Measurements from ENCODE around the gene SPINT2. TPM values are rescaled to one million over a fixed set of nuclear protein-coding genes. Genes with fewer than 3 reads are reported as not detected.
A peak's percentile ranks its signal among the peaks of the same experiment; 100 is the strongest.

SPINT2 gene
- total RNA-seq, 1 donor from 2014 or later = 202 TPM

- intact Hi-C loops (cut with DNase I) = no loop called here
- Histone ChIP-seq H3K27ac (peak overlapping the region; percentile 77), H3K36me3 (no peaks in the 10 kb centered on the region), H3K9me3 (no peaks in the 10 kb centered on the region), H3K4me3 (peak overlapping the region; percentile 58), H3K27me3 (ENCODE audit: low read depth) (peaks cover 9% of the 10 kb centered on the region), H3K4me1 (peaks cover 26% of the 10 kb centered on the region)
- peak; percentile 51 to 60 for ATAC-seq
- DNase-seq = peak; percentile 56
- no peak for TF ChIP-seq CTCF (IDR thresholded peaks at IDR 0.05)
Observed at GRCh38 chr19:38250821-38251563, 13.4 kb upstream of the SPINT2 start.

GRCh38 chr19:38251564-38252051 is 12.8 kb upstream of the SPINT2 start:
- H3K9me3 ChIP-seq = no peaks in the 10 kb centered on the region
- H3K4me3 ChIP-seq = peak overlapping the region; percentile 58
- H3K27ac ChIP-seq = peak overlapping the region; percentile 77
- peaks cover 15% of the 10 kb centered on the region for H3K27me3 ChIP-seq (ENCODE audit: low read depth)
- H3K4me1 ChIP-seq = peaks cover 26% of the 10 kb centered on the region
- ATAC-seq (no peak), DNase-seq (no peak)
- TF ChIP-seq CTCF (IDR thresholded peaks at IDR 0.05) = no peak
- H3K36me3 ChIP-seq = no peaks in the 10 kb centered on the region
- intact Hi-C loops (cut with DNase I) = no loop called here

- no peaks in the 10 kb centered on the region for H3K9me3 ChIP-seq
- TF ChIP-seq CTCF (IDR thresholded peaks at IDR 0.05) = no peak
- H3K27me3 ChIP-seq (ENCODE audit: low read depth) = peaks cover 23% of the 10 kb centered on the region
- H3K36me3 ChIP-seq = no peaks in the 10 kb centered on the region
- peaks cover 31% of the 10 kb centered on the region for H3K4me1 ChIP-seq
- intact Hi-C loops (cut with DNase I) = no loop called here
- ATAC-seq = no peak
- H3K27ac ChIP-seq = peak overlapping the region; percentile 77
- no peak for DNase-seq
- H3K4me3 ChIP-seq = peak overlapping the region; percentile 58
Observed at GRCh38 chr19:38252385-38252784, 12.0 kb upstream of the SPINT2 start.

- no peak for TF ChIP-seq CTCF (IDR thresholded peaks at IDR 0.05)
- Histone ChIP-seq H3K36me3 (no peaks in the 10 kb centered on the region), H3K4me1 (peaks cover 28% of the 10 kb centered on the region), H3K27me3 (ENCODE audit: low read depth) (peaks cover 26% of the 10 kb centered on the region), H3K9me3 (no peaks in the 10 kb centered on the region), H3K4me3 (peak overlapping the region; percentile 58), H3K27ac (peak overlapping the region; percentile 77)
- ATAC-seq (peak; percentile 38 to 51), DNase-seq (peak; percentile 60)
- intact Hi-C loops (cut with DNase I) = no loop called here
Observed at GRCh38 chr19:38252941-38253691, 11.3 kb upstream of the SPINT2 start.

- intact Hi-C loops (cut with DNase I) = no loop called here
- peak overlapping the region; percentile 77 for H3K27ac ChIP-seq
- no peak for TF ChIP-seq CTCF (IDR thresholded peaks at IDR 0.05)
- H3K27me3 ChIP-seq (ENCODE audit: low read depth) = peaks cover 26% of the 10 kb centered on the region
- no peak for ATAC-seq
- peaks cover 28% of the 10 kb centered on the region for H3K4me1 ChIP-seq
- no peak for DNase-seq
- H3K9me3 ChIP-seq = no peaks in the 10 kb centered on the region
- H3K4me3 ChIP-seq = peak overlapping the region; percentile 58
- H3K36me3 ChIP-seq = no peaks in the 10 kb centered on the region
Observed at GRCh38 chr19:38253788-38254187, 10.6 kb upstream of the SPINT2 start.

Measured in lower lobe of right lung (tissue), 2 donors.